Neural progenitor cell (in vitro differentiated cells): ENCODE results near the gene REEP3.

Source experiments
- CTCF ChIP-seq: fragments of 200-600 bp; sonication (generic); IDR thresholded peaks from 2 replicates; pipeline ENCODE4 v1.5.1; 2017; ENCODE audit warnings: antibody characterized with exemption, mild to moderate bottlenecking
- EZH2 ChIP-seq: fragments of 200-600 bp; sonication (generic); IDR thresholded peaks from 2 replicates; pipeline ENCODE4 v1.6.1; 2017; ENCODE audit warnings: antibody characterized with exemption, mild to moderate bottlenecking, moderate library complexity
- EZH2phosphoT487 ChIP-seq: fragments of 200-600 bp; sonication (generic); IDR thresholded peaks from 2 replicates; pipeline ENCODE4 v1.6.1; 2017; ENCODE audit warnings: antibody characterized with exemption

- TF ChIP-seq EZH2 (no peak), CTCF (no peak), EZH2phosphoT487 (no peak)
These were observed 21.8 kb downstream of the REEP3 start for GRCh38 chr10:63542835-63543575.
